Vagina (tissue), 2 donors: ENCODE results near the gene RS1. TPM values are rescaled to one million over a fixed set of nuclear protein-coding genes. Genes with fewer than 3 reads are reported as not detected.

ENCODE experiments used
- DNase-seq, 2 donors: peaks; one replicate each; pipeline ENCODE4 v3.0.0-alpha.2; 2017; ENCODE audit errors: extremely low spot score in 2 of 2
- H3K27ac ChIP-seq: fragments of 200-600 bp; sonication (generic); one replicate; pipeline ENCODE4 v1.5.1; 2019
- H3K27me3 ChIP-seq: fragments of 200-600 bp; sonication (generic); one replicate; pipeline ENCODE4 v1.5.1; 2019
- H3K36me3 ChIP-seq, 2 donors: fragments of 200-600 bp; sonication (generic); one replicate each; pipeline ENCODE4 v1.5.1; 2017 to 2019
- H3K4me1 ChIP-seq: fragments of 200-600 bp; sonication (generic); one replicate; pipeline ENCODE4 v1.5.1; 2019
- H3K4me3 ChIP-seq, 2 donors: fragments of 200-600 bp; sonication (generic); 1 replicate in 1 of 2; 2 replicates in 1 of 2; pipeline ENCODE4 v1.5.1; 2016 to 2019
- H3K9me3 ChIP-seq: fragments of 200-600 bp; sonication (generic); one replicate; pipeline ENCODE4 v1.5.1; 2019
- CTCF ChIP-seq, 3 experiments: fragments of 450-650 bp in 2 of 3; fragments of 200-600 bp in 1 of 3; sonication (generic) in 1 of 3; IDR thresholded peaks; one replicate each; pipeline ENCODE4 v1.5.1; 2017 to 2019; ENCODE audit warnings: antibody characterized with exemption in 3 of 3, mild to moderate bottlenecking in 2 of 3, moderate library complexity in 2 of 3
- POLR2A ChIP-seq, 2 donors: fragments of 450-650 bp; IDR thresholded peaks; one replicate each; pipeline ENCODE4 v1.6.1; 2017; ENCODE audit warnings: antibody characterized with exemption in 2 of 2, mild to moderate bottlenecking in 2 of 2, moderate library complexity in 2 of 2
- POLR2AphosphoS5 ChIP-seq, 2 donors: sonication (generic); formaldehyde crosslinking; IDR thresholded peaks; one replicate each; pipeline ENCODE4 v1.9.0; 2017; ENCODE audit warnings: antibody characterized with exemption in 2 of 2, mild to moderate bottlenecking in 2 of 2, low read depth in 1 of 2; ENCODE audit not compliant: insufficient read depth in 1 of 2
- intact Hi-C: fragments of 100-400 bp; cut with DNase I; formaldehyde crosslinking; loops from one replicate; pipeline ENCODE4 v1.15.1; 2023
- total RNA-seq: library from RNA; depleted of rRNA; stranded (reverse); fragments of >200 nt; gene quantifications from one replicate; pipeline ENCODE4 v1.2.3, GENCODE V29; 2016

The RS1 gene
- total RNA-seq, 1 donor from 2014 or later, result not detected

- Histone ChIP-seq H3K27ac (peak overlapping the region; percentile 40), H3K36me3 (no peaks in the 10 kb centered on the region), H3K4me1 (peaks cover 11% of the 10 kb centered on the region), H3K27me3 (no peaks in the 10 kb centered on the region), H3K4me3 (no peak overlapping the region), H3K9me3 (no peaks in the 10 kb centered on the region)
- peak in 1 of 2 donors; percentile 74 for DNase-seq
- no peak for TF ChIP-seq CTCF (IDR thresholded peaks at IDR 0.05)
- intact Hi-C loops, result no loop called here
Measured at GRCh38 chrX:18702362-18703195, 30.7 kb upstream of the RS1 start.

- peaks cover 11% of the 10 kb centered on the region for H3K4me1 ChIP-seq
- no peaks in the 10 kb centered on the region for H3K27me3 ChIP-seq
- no peak for TF ChIP-seq POLR2A (IDR thresholded peaks at IDR 0.05)
- TF ChIP-seq CTCF (IDR thresholded peaks at IDR 0.05), result no peak
- H3K36me3 ChIP-seq, result no peaks in the 10 kb centered on the region
- no peak overlapping the region for H3K27ac ChIP-seq
- no peak overlapping the region for H3K4me3 ChIP-seq
- DNase-seq, result no peak
- intact Hi-C loops, result no loop called here
- H3K9me3 ChIP-seq, result no peaks in the 10 kb centered on the region
Measured at GRCh38 chrX:18701621-18702361, 29.9 kb upstream of the RS1 start.

- Histone ChIP-seq H3K9me3 (no peaks in the 10 kb centered on the region), H3K4me1 (peaks cover 11% of the 10 kb centered on the region), H3K27ac (no peak overlapping the region), H3K4me3 (no peak overlapping the region), H3K36me3 (no peaks in the 10 kb centered on the region), H3K27me3 (no peaks in the 10 kb centered on the region)
- no peak for TF ChIP-seq POLR2AphosphoS5 (IDR thresholded peaks at IDR 0.05; ENCODE audit: insufficient read depth in 1 of 2, low read depth in 1 of 2)
- TF ChIP-seq CTCF (IDR thresholded peaks at IDR 0.05), result no peak
- no peak for TF ChIP-seq POLR2A (IDR thresholded peaks at IDR 0.05)
- intact Hi-C loops, result no loop called here
- DNase-seq, result peak in 1 of 2 donors; percentile 37
Measured at GRCh38 chrX:18698737-18699650, 27.1 kb upstream of the RS1 start.

- no peak for TF ChIP-seq CTCF (IDR thresholded peaks at IDR 0.05)
- TF ChIP-seq POLR2AphosphoS5 (IDR thresholded peaks at IDR 0.05; ENCODE audit: insufficient read depth in 1 of 2, low read depth in 1 of 2), result no peak
- no peak for TF ChIP-seq POLR2A (IDR thresholded peaks at IDR 0.05)
- Histone ChIP-seq H3K9me3 (no peaks in the 10 kb centered on the region), H3K4me1 (no peaks in the 10 kb centered on the region), H3K27me3 (no peaks in the 10 kb centered on the region), H3K4me3 (no peak overlapping the region), H3K27ac (no peak overlapping the region), H3K36me3 (no peaks in the 10 kb centered on the region)
- intact Hi-C loops, result no loop called here
- DNase-seq, result peak in 1 of 2 donors; percentile 55
Measured at GRCh38 chrX:18696653-18697052, 24.7 kb upstream of the RS1 start.
